ENCODE data around the gene KAT5. TPM values are rescaled to one million over a fixed set of nuclear protein-coding genes. Genes with fewer than 3 reads are reported as not detected.

Gene KAT5
- total RNA-seq, 4 donors from 2014 or later, result 51.6 to 203 (median 74.1) TPM

DNA sequence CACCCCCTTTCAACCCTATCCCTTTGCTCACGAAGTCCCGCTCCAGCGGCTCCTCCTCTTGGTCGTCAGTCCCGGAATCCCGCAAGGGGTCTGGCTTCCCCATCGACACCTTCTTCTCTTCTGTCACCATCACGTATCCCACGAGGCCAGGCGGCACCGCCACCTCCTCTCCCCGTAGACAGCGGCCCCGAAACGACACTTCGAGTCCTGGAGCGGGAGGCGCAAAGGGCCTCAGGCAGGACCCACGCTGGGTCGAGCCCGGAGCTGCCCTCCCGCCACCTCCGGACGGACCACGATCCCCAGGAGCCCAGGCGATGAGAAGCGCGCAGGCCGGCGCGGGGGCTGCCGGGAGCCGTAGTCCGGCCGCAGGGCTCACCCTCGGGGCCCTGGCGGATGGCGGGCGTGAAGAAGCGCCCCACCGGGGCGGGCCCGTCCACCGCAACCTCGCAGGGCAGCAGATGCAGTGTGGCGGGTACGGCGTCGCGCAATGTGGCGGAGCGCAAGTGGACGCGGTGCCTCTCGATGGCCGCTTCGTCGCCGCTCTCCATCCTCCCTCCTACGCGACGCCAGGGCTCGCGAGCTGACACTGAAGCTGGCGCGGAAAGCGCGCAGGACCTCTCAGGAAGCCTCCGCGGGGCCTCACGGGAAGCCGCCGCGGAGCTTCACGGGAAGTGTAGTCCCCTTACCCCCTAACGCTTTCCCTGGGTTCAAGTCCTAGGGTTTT, 8.3 kb downstream of the KAT5 start, which contains the start of gene RNASEH2C:
Gene RNASEH2C, minus strand, starts transcription at position 588 of the 724 bp plus-strand sequence. Its CDS starts 40 bp downstream, at position 548.
- peaks cover 11 to 21% (median 15%) of the 10 kb centered on the region in 4 donors for H3K4me1 ChIP-seq
- no peaks in the 10 kb centered on the region for H3K9me3 ChIP-seq
- H3K27ac ChIP-seq, result peak within 1 kb of the TSS; percentile 84 to 93 (median 92)
- intact Hi-C loops (cut with DNase I; ENCODE audit: low total_unique reads) (no loop called here), in situ Hi-C loops (cut with MboI; ENCODE audit: low pct_ligation_motif_present in 1 of 4, low pct_unique_long_range_greater_than_20kb in 1 of 4, low sequenced_read_pairs in 3 of 4) (loop anchor here in 3 of 4 donors (25.0 kb wide), 2 partner anchors 92 to 267 kb away; no protein-coding TSS in a partner anchor)
- TF ChIP-seq, protein P1, sequence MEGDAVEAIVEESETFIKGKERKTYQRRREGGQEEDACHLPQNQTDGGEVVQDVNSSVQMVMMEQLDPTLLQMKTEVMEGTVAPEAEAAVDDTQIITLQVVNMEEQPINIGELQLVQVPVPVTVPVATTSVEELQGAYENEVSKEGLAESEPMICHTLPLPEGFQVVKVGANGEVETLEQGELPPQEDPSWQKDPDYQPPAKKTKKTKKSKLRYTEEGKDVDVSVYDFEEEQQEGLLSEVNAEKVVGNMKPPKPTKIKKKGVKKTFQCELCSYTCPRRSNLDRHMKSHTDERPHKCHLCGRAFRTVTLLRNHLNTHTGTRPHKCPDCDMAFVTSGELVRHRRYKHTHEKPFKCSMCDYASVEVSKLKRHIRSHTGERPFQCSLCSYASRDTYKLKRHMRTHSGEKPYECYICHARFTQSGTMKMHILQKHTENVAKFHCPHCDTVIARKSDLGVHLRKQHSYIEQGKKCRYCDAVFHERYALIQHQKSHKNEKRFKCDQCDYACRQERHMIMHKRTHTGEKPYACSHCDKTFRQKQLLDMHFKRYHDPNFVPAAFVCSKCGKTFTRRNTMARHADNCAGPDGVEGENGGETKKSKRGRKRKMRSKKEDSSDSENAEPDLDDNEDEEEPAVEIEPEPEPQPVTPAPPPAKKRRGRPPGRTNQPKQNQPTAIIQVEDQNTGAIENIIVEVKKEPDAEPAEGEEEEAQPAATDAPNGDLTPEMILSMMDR (IDR thresholded peaks at IDR 0.05), result peak in 2 of 5 experiments; percentile 6 to 16
- TF ChIP-seq EP300 (IDR thresholded peaks at IDR 0.05; ENCODE audit: low read depth) (no peak), POLR2A (IDR thresholded peaks at IDR 0.05) (peak; percentile 77), POLR2AphosphoS5 (IDR thresholded peaks at IDR 0.05) (peak; percentile 91 to 95 (median 93))
- H3K27me3 ChIP-seq, result no peaks in the 10 kb centered on the region
- DNase-seq, result peak; percentile 86
- peaks cover 0 to 36% (median 6%) of the 10 kb centered on the region in 4 donors for H3K36me3 ChIP-seq
- WGBS, 2 donors (ENCODE audit: low coverage in 1 of 2), result 0 to 1% methylated on average over 5 to 52 of the region's 76 CpGs
- peak within 1 kb of the TSS; percentile 60 to 89 (median 79) for H3K4me3 ChIP-seq

DNA sequence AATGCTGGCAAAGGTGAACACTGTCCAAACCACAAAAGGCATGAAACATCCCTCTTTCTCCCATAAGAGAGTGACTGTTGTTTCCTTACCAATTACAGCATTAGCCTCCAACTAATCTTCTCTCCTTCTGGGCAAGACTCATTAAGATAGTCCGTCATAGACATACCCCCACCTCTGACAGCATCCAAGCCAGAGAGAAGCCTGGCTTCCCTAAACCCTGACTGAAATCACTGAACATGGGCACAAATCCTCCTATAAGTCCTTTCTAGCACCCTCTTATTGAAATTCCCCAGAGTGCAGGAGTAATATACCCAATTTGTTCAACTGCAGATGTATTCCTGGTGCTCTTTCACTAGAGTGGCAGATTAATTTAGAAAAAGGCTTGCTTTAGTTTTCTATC, 10.2 kb downstream of the KAT5 start:
- DNase-seq, result no peak
- whole genome bisulfite sequencing, 2 donors (ENCODE audit: low coverage in 1 of 2), result 75 to 80% methylated on average over 1 of the region's 1 CpG
- Histone ChIP-seq H3K36me3 (peaks cover 0 to 19% (median 0%) of the 10 kb centered on the region in 4 donors), H3K4me1 (peaks cover 11 to 21% (median 15%) of the 10 kb centered on the region in 4 donors), H3K27ac (no peak overlapping the region), H3K9me3 (no peaks in the 10 kb centered on the region), H3K4me3 (no peak overlapping the region), H3K27me3 (no peaks in the 10 kb centered on the region)
- intact Hi-C loops (cut with DNase I; ENCODE audit: low total_unique reads), result no loop called here
- in situ Hi-C loops (cut with MboI; ENCODE audit: low pct_ligation_motif_present in 1 of 4, low pct_unique_long_range_greater_than_20kb in 1 of 4, low sequenced_read_pairs in 3 of 4), result loop anchor here in 3 of 4 donors (25.0 kb wide), 2 partner anchors 90 to 265 kb away; no protein-coding TSS in a partner anchor
- TF ChIP-seq, protein P1 (IDR thresholded peaks at IDR 0.05), result no peak
- TF ChIP-seq POLR2A (IDR thresholded peaks at IDR 0.05), result no peak
- no peak for TF ChIP-seq EP300 (IDR thresholded peaks at IDR 0.05; ENCODE audit: low read depth)
- TF ChIP-seq POLR2AphosphoS5 (IDR thresholded peaks at IDR 0.05), result no peak

GRCh38 chr11:65726660-65727059, 14.6 kb downstream of the KAT5 start:
- TF ChIP-seq, protein P1 (IDR thresholded peaks at IDR 0.05), result no peak
- no peak for TF ChIP-seq POLR2A (IDR thresholded peaks at IDR 0.05)
- TF ChIP-seq POLR2AphosphoS5 (IDR thresholded peaks at IDR 0.05), result no peak
- TF ChIP-seq EP300 (IDR thresholded peaks at IDR 0.05; ENCODE audit: low read depth), result no peak
- no peak for DNase-seq
- WGBS, 2 donors (ENCODE audit: low coverage in 1 of 2), result 73% methylated on average over 6 of the region's 6 CpGs; no CpG with 5 or more reads in 1 of the 2 donors
- Histone ChIP-seq H3K4me1 (no peaks in the 10 kb centered on the region), H3K27me3 (no peaks in the 10 kb centered on the region), H3K27ac (no peak overlapping the region), H3K36me3 (no peaks in the 10 kb centered on the region), H3K4me3 (no peak overlapping the region), H3K9me3 (no peaks in the 10 kb centered on the region)
- in situ Hi-C loops (cut with MboI; ENCODE audit: low pct_ligation_motif_present in 1 of 4, low pct_unique_long_range_greater_than_20kb in 1 of 4, low sequenced_read_pairs in 3 of 4), result no loop called here
- intact Hi-C loops (cut with DNase I; ENCODE audit: low total_unique reads), result no loop called here

DNA sequence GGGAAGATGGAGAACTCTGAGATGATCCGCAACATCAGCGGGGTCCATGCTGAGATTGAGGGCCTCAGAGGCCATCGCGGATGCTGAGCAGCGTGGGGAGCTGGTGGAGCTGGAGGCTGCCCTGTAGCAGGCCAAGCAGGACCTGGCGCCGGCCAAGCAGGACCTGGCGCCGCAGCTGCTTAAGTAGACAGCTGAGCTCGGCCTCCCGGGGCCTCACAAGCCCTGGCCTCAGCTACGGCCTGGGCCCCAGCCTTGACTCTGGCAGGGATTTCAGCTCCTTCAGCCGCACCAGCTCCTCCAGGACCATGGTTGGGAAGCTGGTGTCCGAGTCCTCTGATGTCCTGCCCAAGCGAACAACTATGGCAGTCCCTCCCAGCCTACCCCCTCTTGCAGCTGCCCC, 15.8 kb downstream of the KAT5 start:
- no peak for DNase-seq
- H3K27ac ChIP-seq, result no peak overlapping the region
- intact Hi-C loops (cut with DNase I; ENCODE audit: low total_unique reads) (no loop called here), in situ Hi-C loops (cut with MboI; ENCODE audit: low pct_ligation_motif_present in 1 of 4, low pct_unique_long_range_greater_than_20kb in 1 of 4, low sequenced_read_pairs in 3 of 4) (no loop called here)
- no peak overlapping the region for H3K4me3 ChIP-seq
- H3K27me3 ChIP-seq, result no peaks in the 10 kb centered on the region
- no peaks in the 10 kb centered on the region for H3K9me3 ChIP-seq
- TF ChIP-seq POLR2AphosphoS5 (IDR thresholded peaks at IDR 0.05) (no peak), EP300 (IDR thresholded peaks at IDR 0.05; ENCODE audit: low read depth) (no peak), POLR2A (IDR thresholded peaks at IDR 0.05) (no peak)
- TF ChIP-seq, protein P1 (IDR thresholded peaks at IDR 0.05), result no peak
- H3K4me1 ChIP-seq, result no peaks in the 10 kb centered on the region
- no peaks in the 10 kb centered on the region for H3K36me3 ChIP-seq
- 92% methylated on average over 11 of the region's 15 CpGs; no CpG with 5 or more reads in 1 of the 2 donors for whole genome bisulfite sequencing, 2 donors (ENCODE audit: low coverage in 1 of 2)

Measured in transverse colon (tissue), 4 donors.